ENCODE measurements around the gene GNB1L. TPM values are rescaled to one million over a fixed set of nuclear protein-coding genes. Genes with fewer than 3 reads are reported as not detected.

Gene GNB1L
- total RNA-seq, 1 donor from 2014 or later = 3.7 TPM

- peaks cover 33% of the 10 kb centered on the region for H3K4me1 Mint-ChIP-seq (ENCODE audit: unreplicated experiment)
- H3K4me3 Mint-ChIP-seq (ENCODE audit: unreplicated experiment) = no peak overlapping the region
- H3K27ac Mint-ChIP-seq (ENCODE audit: unreplicated experiment) = no peak overlapping the region
- no peak for TF ChIP-seq CTCF (IDR thresholded peaks at IDR 0.05; ENCODE audit: unreplicated experiment)
- no peak for DNase-seq (ENCODE audit: low spot score)
- H3K27me3 Mint-ChIP-seq (ENCODE audit: unreplicated experiment) = peaks cover 11% of the 10 kb centered on the region
- peaks cover 4% of the 10 kb centered on the region for H3K36me3 Mint-ChIP-seq (ENCODE audit: low read depth, unreplicated experiment)
- no peaks in the 10 kb centered on the region for H3K9me3 Mint-ChIP-seq (ENCODE audit: unreplicated experiment)
Measured at GRCh38 chr22:19893363-19893762, 38.7 kb upstream of the GNB1L start.

- Mint-ChIP-seq H3K27ac (ENCODE audit: unreplicated experiment) (peak overlapping the region; percentile 6), H3K4me1 (ENCODE audit: unreplicated experiment) (peaks cover 33% of the 10 kb centered on the region), H3K36me3 (ENCODE audit: low read depth, unreplicated experiment) (peaks cover 4% of the 10 kb centered on the region), H3K9me3 (ENCODE audit: unreplicated experiment) (no peaks in the 10 kb centered on the region), H3K4me3 (ENCODE audit: unreplicated experiment) (no peak overlapping the region), H3K27me3 (ENCODE audit: unreplicated experiment) (peaks cover 11% of the 10 kb centered on the region)
- no peak for DNase-seq (ENCODE audit: low spot score)
- no peak for TF ChIP-seq CTCF (IDR thresholded peaks at IDR 0.05; ENCODE audit: unreplicated experiment)
Measured at GRCh38 chr22:19892925-19893324, 38.3 kb upstream of the GNB1L start.

GRCh38 chr22:19892257-19892879 lies 37.7 kb upstream of the GNB1L start:
- H3K27me3 Mint-ChIP-seq (ENCODE audit: unreplicated experiment) = peaks cover 12% of the 10 kb centered on the region
- H3K4me3 Mint-ChIP-seq (ENCODE audit: unreplicated experiment) = no peak overlapping the region
- no peaks in the 10 kb centered on the region for H3K9me3 Mint-ChIP-seq (ENCODE audit: unreplicated experiment)

GRCh38 chr22:19891317-19892256 lies 36.9 kb upstream of the GNB1L start:
- Mint-ChIP-seq H3K36me3 (ENCODE audit: low read depth, unreplicated experiment) (peaks cover 4% of the 10 kb centered on the region), H3K9me3 (ENCODE audit: unreplicated experiment) (no peaks in the 10 kb centered on the region), H3K4me3 (ENCODE audit: unreplicated experiment) (no peak overlapping the region), H3K27me3 (ENCODE audit: unreplicated experiment) (peaks cover 18% of the 10 kb centered on the region), H3K4me1 (ENCODE audit: unreplicated experiment) (peaks cover 37% of the 10 kb centered on the region), H3K27ac (ENCODE audit: unreplicated experiment) (peak overlapping the region; percentile 52)
- TF ChIP-seq CTCF (IDR thresholded peaks at IDR 0.05; ENCODE audit: unreplicated experiment) = no peak
- DNase-seq (ENCODE audit: low spot score) = peak; percentile 65

More at GRCh38 chr22:19892257-19892879, 37.7 kb upstream of the GNB1L start:
- no peak for DNase-seq (ENCODE audit: low spot score)
- H3K4me1 Mint-ChIP-seq (ENCODE audit: unreplicated experiment) = peaks cover 33% of the 10 kb centered on the region
- no peak for TF ChIP-seq CTCF (IDR thresholded peaks at IDR 0.05; ENCODE audit: unreplicated experiment)
- peak overlapping the region; percentile 52 for H3K27ac Mint-ChIP-seq (ENCODE audit: unreplicated experiment)
- H3K36me3 Mint-ChIP-seq (ENCODE audit: low read depth, unreplicated experiment) = peaks cover 4% of the 10 kb centered on the region
